ENCODE data around the gene TMEM72. TPM values are rescaled to one million over a fixed set of nuclear protein-coding genes. Genes with fewer than 3 reads are reported as not detected.

TMEM72 gene
- total and polyA plus RNA-seq, 2 of the 13 experiments (the other 11 are each of a cell fraction or from before 2014, with no cell fraction given) = 0.04 TPM; not detected in 1

DNA sequence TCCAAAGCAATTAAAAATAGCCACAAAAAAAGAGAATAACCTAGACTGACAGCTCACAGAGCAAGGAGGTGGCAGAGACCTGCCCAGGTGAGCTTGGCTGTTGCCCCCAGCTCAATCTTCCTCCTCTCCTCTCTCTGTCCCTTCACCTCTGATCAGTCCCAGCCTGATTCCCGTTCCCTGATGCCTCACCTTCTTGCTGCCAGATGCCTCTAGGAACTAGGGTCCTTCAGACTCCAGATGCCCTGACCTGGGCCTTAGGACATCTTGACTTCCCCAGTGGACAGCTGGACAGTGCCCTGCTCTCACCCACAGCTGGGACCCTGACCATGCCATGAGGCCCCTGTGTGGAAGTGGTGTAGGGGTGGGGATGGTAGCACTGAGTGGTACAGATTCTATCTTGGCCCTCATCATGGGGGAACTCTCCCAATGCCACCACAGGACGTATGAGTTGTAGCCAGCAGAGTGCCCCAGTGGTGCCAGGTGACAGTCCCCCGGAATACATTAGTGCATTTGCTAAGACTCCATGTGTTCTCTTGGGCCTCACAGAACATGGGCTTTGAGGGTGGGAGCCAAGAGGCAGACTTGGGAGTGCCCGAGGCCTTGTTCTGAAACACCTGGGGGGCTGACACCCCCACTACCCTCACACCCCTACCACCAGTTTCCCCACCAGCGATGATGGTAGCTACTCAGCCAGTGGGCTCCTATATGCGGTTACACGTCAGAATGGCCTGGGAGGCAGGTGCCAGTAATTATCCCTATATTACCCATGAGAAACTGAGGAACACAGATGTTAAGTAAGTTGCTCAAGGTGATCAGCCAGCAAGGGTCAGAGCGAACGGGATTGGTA is 65.4 kb downstream of the TMEM72 start (continued):
- TF ChIP-seq ARID3A (IDR thresholded peaks at IDR 0.05; ENCODE audit: low read depth, low read length) = no peak
- TF ChIP-seq ZNF124 (CRISPR knock-in tag; IDR thresholded peaks at IDR 0.05) = peak; percentile 51; the same call in 1 of the 2 replicates
- TF ChIP-seq MIER3 (CRISPR knock-in tag; IDR thresholded peaks at IDR 0.05; ENCODE audit: borderline replicate concordance) = no peak; the same call in 1 of the 2 replicates
- no peak for TF ChIP-seq ZBTB8A (CRISPR knock-in tag; IDR thresholded peaks at IDR 0.05; ENCODE audit: borderline replicate concordance, low read depth)
- TF ChIP-seq FIP1L1 (IDR thresholded peaks at IDR 0.05; ENCODE audit: borderline replicate concordance, insufficient read depth, low read depth, low read length) = 0 out of 2 replicates have a peak, but pooled peaks have one; percentile 48
- peak; percentile 76; the same call in 1 of the 2 replicates for TF ChIP-seq SATB2 (CRISPR knock-in tag; IDR thresholded peaks at IDR 0.05)
- TF ChIP-seq E2F5 (CRISPR knock-in tag; conservative IDR thresholded peaks at IDR 0.05) = no peak
- TF ChIP-seq HOXA7 (CRISPR knock-in tag; IDR thresholded peaks at IDR 0.05) = peak; percentile 90; the same call in 1 of the 2 replicates
- peak; percentile 24; the same call in 1 of the 2 replicates for TF ChIP-seq PPARG (CRISPR knock-in tag; conservative IDR thresholded peaks at IDR 0.05)
- TF ChIP-seq KDM4B (CRISPR knock-in tag; IDR thresholded peaks at IDR 0.05) = peak; percentile 79
- TF ChIP-seq FOSL2 (CRISPR knock-in tag; IDR thresholded peaks at IDR 0.05) = peak; percentile 55; the same call in 1 of the 2 replicates
- TF ChIP-seq KLF6 (CRISPR knock-in tag; IDR thresholded peaks at IDR 0.05) = peak; percentile 4; the same call in 1 of the 2 replicates
- no peak; the same call in 1 of the 2 replicates for TF ChIP-seq KAT8 (CRISPR knock-in tag; IDR thresholded peaks at IDR 0.05)
- peak; percentile 37; the same call in 1 of the 2 replicates for TF ChIP-seq PHF8 (CRISPR knock-in tag; IDR thresholded peaks at IDR 0.05)
- TF ChIP-seq, protein P1, sequence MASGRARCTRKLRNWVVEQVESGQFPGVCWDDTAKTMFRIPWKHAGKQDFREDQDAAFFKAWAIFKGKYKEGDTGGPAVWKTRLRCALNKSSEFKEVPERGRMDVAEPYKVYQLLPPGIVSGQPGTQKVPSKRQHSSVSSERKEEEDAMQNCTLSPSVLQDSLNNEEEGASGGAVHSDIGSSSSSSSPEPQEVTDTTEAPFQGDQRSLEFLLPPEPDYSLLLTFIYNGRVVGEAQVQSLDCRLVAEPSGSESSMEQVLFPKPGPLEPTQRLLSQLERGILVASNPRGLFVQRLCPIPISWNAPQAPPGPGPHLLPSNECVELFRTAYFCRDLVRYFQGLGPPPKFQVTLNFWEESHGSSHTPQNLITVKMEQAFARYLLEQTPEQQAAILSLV (CRISPR knock-in tag; IDR thresholded peaks at IDR 0.05; ENCODE audit: borderline replicate concordance) = peak; percentile 22; the same call in 1 of the 2 replicates
- TF ChIP-seq SALL2 (CRISPR knock-in tag; IDR thresholded peaks at IDR 0.05) = peak; percentile 35; the same call in 1 of the 2 replicates
